Nephron (organoid): Measurements from ENCODE around the gene MYBPC3.
"Not testable (repeated sequence)": the region's sequence is repeated elsewhere in the genome, so short reads cannot be mapped to it uniquely, and the experiment has no call there.

ENCODE experiments used
- H3K27ac Mint-ChIP-seq, 3 experiments: 2 replicates each; pipeline ENCODE4 v1.8.0; 2020; ENCODE audit warnings: mixed read lengths in 3 of 3, mild to moderate bottlenecking in 2 of 3, moderate library complexity in 1 of 3
- H3K27me3 Mint-ChIP-seq: 2 replicates; pipeline ENCODE4 v1.8.0; 2021; ENCODE audit warnings: low read depth, mild to moderate bottlenecking, moderate library complexity, mixed read lengths
- H3K36me3 Mint-ChIP-seq: 2 replicates; pipeline ENCODE4 v1.8.0; 2020; ENCODE audit warnings: low read depth, mixed read lengths
- H3K4me1 Mint-ChIP-seq: 2 replicates; pipeline ENCODE4 v1.8.0; 2020; ENCODE audit warnings: mixed read lengths
- H3K4me3 Mint-ChIP-seq, 3 experiments: 2 replicates each; pipeline ENCODE4 v1.8.0; 2020; ENCODE audit warnings: mild to moderate bottlenecking in 3 of 3, mixed read lengths in 3 of 3, moderate library complexity in 2 of 3
- H3K9me3 Mint-ChIP-seq: 2 replicates; pipeline ENCODE4 v1.8.0; 2020; ENCODE audit warnings: mixed read lengths
- CTCF ChIP-seq, 3 experiments: fragments of 200-600 bp; sonication (generic); IDR thresholded peaks; one replicate each; pipeline ENCODE4 v1.5.0; 2021; ENCODE audit warnings: antibody characterized with exemption in 3 of 3; ENCODE audit not compliant: unreplicated experiment in 3 of 3

MYBPC3 gene

GRCh38 chr11:47336595-47336994, 15.9 kb downstream of the MYBPC3 start:
- H3K9me3 Mint-ChIP-seq: no peaks in the 10 kb centered on the region
- peaks cover 3% of the 10 kb centered on the region for H3K4me1 Mint-ChIP-seq
- H3K36me3 Mint-ChIP-seq: no peaks in the 10 kb centered on the region
- H3K27ac Mint-ChIP-seq: no peak overlapping the region
- no peak overlapping the region for H3K4me3 Mint-ChIP-seq
- peaks cover 11% of the 10 kb centered on the region for H3K27me3 Mint-ChIP-seq
- TF ChIP-seq CTCF (IDR thresholded peaks at IDR 0.05; ENCODE audit: unreplicated experiment in 3 of 3): no peak

- no peaks in the 10 kb centered on the region for H3K9me3 Mint-ChIP-seq
- TF ChIP-seq CTCF (IDR thresholded peaks at IDR 0.05; ENCODE audit: unreplicated experiment in 3 of 3): no peak
- peaks cover 11% of the 10 kb centered on the region for H3K27me3 Mint-ChIP-seq
- H3K4me3 Mint-ChIP-seq: no peak overlapping the region
- no peaks in the 10 kb centered on the region for H3K4me1 Mint-ChIP-seq
- H3K27ac Mint-ChIP-seq: no peak overlapping the region
- H3K36me3 Mint-ChIP-seq: peaks cover 1% of the 10 kb centered on the region
These were observed 16.8 kb downstream of the MYBPC3 start for GRCh38 chr11:47335733-47336132.

- not testable (repeated sequence) for H3K27ac Mint-ChIP-seq, H3K4me3 Mint-ChIP-seq, H3K9me3 Mint-ChIP-seq
These were observed 17.6 kb downstream of the MYBPC3 start for GRCh38 chr11:47334699-47335411.

GRCh38 chr11:47333886-47334443, 18.5 kb downstream of the MYBPC3 start:
- H3K9me3 Mint-ChIP-seq: no peaks in the 10 kb centered on the region

More at GRCh38 chr11:47334699-47335411, 17.6 kb downstream of the MYBPC3 start:
- H3K4me1 Mint-ChIP-seq, H3K36me3 Mint-ChIP-seq, H3K27me3 Mint-ChIP-seq: not testable (repeated sequence)

GRCh38 chr11:47333526-47333845, 19.0 kb downstream of the MYBPC3 start:
- Mint-ChIP-seq H3K9me3 (no peaks in the 10 kb centered on the region), H3K27ac (no peak overlapping the region), H3K4me3 (no peak overlapping the region), H3K27me3 (peaks cover 7% of the 10 kb centered on the region), H3K4me1 (no peaks in the 10 kb centered on the region), H3K36me3 (peaks cover 11% of the 10 kb centered on the region)
- TF ChIP-seq CTCF (IDR thresholded peaks at IDR 0.05; ENCODE audit: unreplicated experiment in 3 of 3): no peak

More at GRCh38 chr11:47333886-47334443, 18.5 kb downstream of the MYBPC3 start:
- H3K4me1 Mint-ChIP-seq: no peaks in the 10 kb centered on the region
- H3K27me3 Mint-ChIP-seq: peaks cover 7% of the 10 kb centered on the region
- H3K27ac Mint-ChIP-seq: no peak overlapping the region
- no peak for TF ChIP-seq CTCF (IDR thresholded peaks at IDR 0.05; ENCODE audit: unreplicated experiment in 3 of 3)
- peaks cover 7% of the 10 kb centered on the region for H3K36me3 Mint-ChIP-seq
- H3K4me3 Mint-ChIP-seq: no peak overlapping the region

- H3K27me3 Mint-ChIP-seq: peaks cover 6% of the 10 kb centered on the region
- H3K36me3 Mint-ChIP-seq: peaks cover 12% of the 10 kb centered on the region
- no peak for TF ChIP-seq CTCF (IDR thresholded peaks at IDR 0.05; ENCODE audit: unreplicated experiment in 3 of 3)
- H3K4me1 Mint-ChIP-seq: no peaks in the 10 kb centered on the region
- no peak overlapping the region for H3K27ac Mint-ChIP-seq
- no peaks in the 10 kb centered on the region for H3K9me3 Mint-ChIP-seq
- no peak overlapping the region for H3K4me3 Mint-ChIP-seq
These were observed 19.5 kb downstream of the MYBPC3 start for GRCh38 chr11:47332791-47333525.
